Kidney (tissue), 14 donors: ENCODE data around the gene PFKP. TPM values are rescaled to one million over a fixed set of nuclear protein-coding genes. Genes with fewer than 3 reads are reported as not detected.

Experiments
- DNase-seq, 5 donors: peaks; one replicate each; pipeline ENCODE4 v3.0.0-alpha.2; 2013 to 2020
- FAIRE-seq: peaks from 2 replicates; lab custom pipeline; 2012; peaks lifted over from hg19 to GRCh38; lab: Jason Lieb, UNC
- H3K27ac ChIP-seq, 2 donors: one replicate each; pipeline ENCODE4 v1.7.0; 2013; ENCODE audit warnings: low read depth in 2 of 2, low read length in 2 of 2, inconsistent platforms in 1 of 2
- H3K27me3 ChIP-seq: one replicate; pipeline ENCODE4 v1.7.1; 2013; ENCODE audit warnings: low read length, inconsistent platforms; ENCODE audit not compliant: control insufficient read depth, insufficient read depth
- H3K36me3 ChIP-seq, 3 donors: one replicate each; pipeline versions ENCODE4 v1.7.0 to v1.7.1; 2013; ENCODE audit warnings: low read length in 3 of 3, control low read depth in 1 of 3, inconsistent platforms in 1 of 3; ENCODE audit not compliant: insufficient read depth in 3 of 3, control insufficient read depth in 2 of 3
- H3K4me1 ChIP-seq, 3 donors: one replicate each; pipeline versions ENCODE4 v1.7.0 to v1.7.1; 2013; ENCODE audit warnings: low read length in 3 of 3, inconsistent platforms in 1 of 3, low read depth in 1 of 3; ENCODE audit not compliant: control insufficient read depth in 2 of 3, insufficient read depth in 2 of 3
- H3K4me3 ChIP-seq, 3 donors: one replicate each; pipeline versions ENCODE4 v1.7.0 to v1.8.1; 2013; ENCODE audit warnings: low read length in 3 of 3, control low read depth in 1 of 3, inconsistent platforms in 1 of 3
- H3K9ac ChIP-seq, 3 donors: one replicate each; pipeline versions ENCODE4 v1.7.0 to v1.7.1; 2013; ENCODE audit warnings: low read length in 3 of 3, control low read depth in 1 of 3, inconsistent platforms in 1 of 3
- H3K9me3 ChIP-seq, 3 donors: one replicate each; pipeline versions ENCODE4 v1.7.0 to v1.7.1; 2013; ENCODE audit warnings: low read length in 3 of 3, control low read depth in 1 of 3, inconsistent platforms in 1 of 3; ENCODE audit not compliant: control insufficient read depth in 2 of 3, insufficient read depth in 1 of 3
- intact Hi-C: fragments of 100-400 bp; cut with DNase I; formaldehyde crosslinking; loops from one replicate; pipeline ENCODE4 v1.11.1; 2022
- polyA plus RNA-seq: library from polyadenylated mRNA; stranded (reverse); fragments of 350-450 nt; fragmentation: Illumina TruSeq; extraction: RNeasy Lipid Tissue Mini Kit (QIAGEN cat#74804); gene quantifications from one replicate; pipeline ENCODE4 v1.2.3, GENCODE V29; 2014; ENCODE audit warnings: low read depth, low replicate concordance; ENCODE audit not compliant: insufficient read depth
- total RNA-seq: library from RNA; stranded (reverse); fragmentation: NEBNext Ultra II Directional; extraction: Animal tissue kit (Norgen Biotek cat#: 25700); gene quantifications from one replicate; pipeline ENCODE4 v1.2.1, GENCODE V29; 2021
- TF ChIP-seq, protein P1 (sequence below): IDR thresholded peaks from 3 replicates; pipeline ENCODE4 v1.5.1; 2012; ENCODE audit warnings: mild to moderate bottlenecking, moderate library complexity, borderline replicate concordance; ENCODE audit not compliant: insufficient read depth; ENCODE audit errors: extremely low read depth
- donor health status: control.
- donor health status: control.
- donor health status: control.
- donor health status: control.
- donor health status: control.
- donor health status: DM: yes; HTN: yes; CAD: no.
- donor health status: Normal renal cell carcinoma (clear cell type).

PFKP gene
- total and polyA plus RNA-seq, 2 donors from 2014 or later = 51.2 to 139 TPM

DNA sequence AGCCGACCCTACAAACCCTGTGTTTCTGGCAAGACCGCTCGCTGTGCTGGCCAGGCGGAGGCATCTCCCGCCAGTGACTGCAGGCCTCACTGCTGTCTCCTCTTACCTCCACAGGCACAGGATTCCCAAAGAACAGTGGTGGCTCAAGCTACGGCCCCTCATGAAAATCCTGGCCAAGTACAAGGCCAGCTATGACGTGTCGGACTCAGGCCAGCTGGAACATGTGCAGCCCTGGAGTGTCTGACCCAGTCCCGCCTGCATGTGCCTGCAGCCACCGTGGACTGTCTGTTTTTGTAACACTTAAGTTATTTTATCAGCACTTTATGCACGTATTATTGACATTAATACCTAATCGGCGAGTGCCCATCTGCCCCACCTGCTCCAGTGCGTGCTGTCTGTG lies 69.0 kb downstream of the PFKP start:
- H3K27ac ChIP-seq = no peak overlapping the region
- no peaks in the 10 kb centered on the region for H3K27me3 ChIP-seq
- intact Hi-C loops = no loop called here
- peaks cover 3 to 75% (median 38%) of the 10 kb centered on the region in 3 donors for H3K36me3 ChIP-seq
- TF ChIP-seq, protein P1, sequence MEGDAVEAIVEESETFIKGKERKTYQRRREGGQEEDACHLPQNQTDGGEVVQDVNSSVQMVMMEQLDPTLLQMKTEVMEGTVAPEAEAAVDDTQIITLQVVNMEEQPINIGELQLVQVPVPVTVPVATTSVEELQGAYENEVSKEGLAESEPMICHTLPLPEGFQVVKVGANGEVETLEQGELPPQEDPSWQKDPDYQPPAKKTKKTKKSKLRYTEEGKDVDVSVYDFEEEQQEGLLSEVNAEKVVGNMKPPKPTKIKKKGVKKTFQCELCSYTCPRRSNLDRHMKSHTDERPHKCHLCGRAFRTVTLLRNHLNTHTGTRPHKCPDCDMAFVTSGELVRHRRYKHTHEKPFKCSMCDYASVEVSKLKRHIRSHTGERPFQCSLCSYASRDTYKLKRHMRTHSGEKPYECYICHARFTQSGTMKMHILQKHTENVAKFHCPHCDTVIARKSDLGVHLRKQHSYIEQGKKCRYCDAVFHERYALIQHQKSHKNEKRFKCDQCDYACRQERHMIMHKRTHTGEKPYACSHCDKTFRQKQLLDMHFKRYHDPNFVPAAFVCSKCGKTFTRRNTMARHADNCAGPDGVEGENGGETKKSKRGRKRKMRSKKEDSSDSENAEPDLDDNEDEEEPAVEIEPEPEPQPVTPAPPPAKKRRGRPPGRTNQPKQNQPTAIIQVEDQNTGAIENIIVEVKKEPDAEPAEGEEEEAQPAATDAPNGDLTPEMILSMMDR = no peak
- no peaks in the 10 kb centered on the region for H3K4me1 ChIP-seq
- FAIRE-seq (no peak), DNase-seq (peak in 2 of 5 donors; percentile 24 to 49)
- no peak overlapping the region for H3K4me3 ChIP-seq
- no peaks in the 10 kb centered on the region for H3K9me3 ChIP-seq
- no peak overlapping the region for H3K9ac ChIP-seq

DNA sequence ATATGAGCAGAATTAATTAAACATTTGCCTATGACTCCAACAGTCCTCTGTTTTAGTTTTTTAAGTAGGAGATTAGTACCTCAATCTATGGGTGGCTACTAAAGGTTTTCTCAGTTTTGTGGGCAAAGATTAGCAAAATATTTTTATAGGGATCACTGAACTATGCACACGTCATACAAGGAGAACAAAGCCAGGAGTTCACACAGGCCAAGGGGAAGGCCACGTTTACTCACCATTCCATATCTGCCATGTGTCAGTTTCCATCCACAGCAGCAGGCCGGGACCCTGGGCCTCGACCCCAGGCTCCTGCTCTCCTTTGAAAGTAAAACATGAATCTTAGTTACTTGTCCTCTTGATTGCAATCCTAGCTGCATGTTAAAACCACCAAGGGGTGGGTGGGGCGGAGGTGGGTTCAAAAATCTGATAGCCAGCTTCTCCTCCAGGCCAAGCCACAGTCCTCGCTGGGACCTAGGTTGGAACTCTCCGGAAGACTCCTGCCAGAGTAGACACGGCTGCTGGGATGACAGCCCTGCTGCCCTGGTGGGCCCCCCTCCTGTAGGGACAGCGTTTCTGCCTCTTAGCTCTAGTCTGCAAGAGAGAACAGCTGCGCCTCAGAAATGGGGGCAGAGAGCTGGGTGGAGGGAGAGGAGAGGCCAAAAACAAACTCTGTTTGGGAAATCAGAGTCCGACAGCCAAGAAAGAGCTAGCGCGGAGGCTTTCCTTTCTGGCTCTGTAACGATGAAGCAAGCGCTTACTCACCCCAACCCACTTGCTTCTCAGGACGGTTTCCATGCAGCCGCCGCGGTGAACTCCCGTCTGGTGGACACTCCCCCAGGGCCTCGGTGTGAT lies 69.6 kb downstream of the PFKP start:
- no peak overlapping the region for H3K27ac ChIP-seq
- DNase-seq (peak in 2 of 5 donors; percentile 30 to 63), FAIRE-seq (no peak)
- TF ChIP-seq, protein P1 = no peak
- no peaks in the 10 kb centered on the region for H3K4me1 ChIP-seq
- peaks cover 3 to 73% (median 38%) of the 10 kb centered on the region in 3 donors for H3K36me3 ChIP-seq
- no peaks in the 10 kb centered on the region for H3K9me3 ChIP-seq
- intact Hi-C loops = no loop called here
- H3K27me3 ChIP-seq = no peaks in the 10 kb centered on the region
- no peak overlapping the region for H3K4me3 ChIP-seq
- H3K9ac ChIP-seq = no peak overlapping the region

DNA sequence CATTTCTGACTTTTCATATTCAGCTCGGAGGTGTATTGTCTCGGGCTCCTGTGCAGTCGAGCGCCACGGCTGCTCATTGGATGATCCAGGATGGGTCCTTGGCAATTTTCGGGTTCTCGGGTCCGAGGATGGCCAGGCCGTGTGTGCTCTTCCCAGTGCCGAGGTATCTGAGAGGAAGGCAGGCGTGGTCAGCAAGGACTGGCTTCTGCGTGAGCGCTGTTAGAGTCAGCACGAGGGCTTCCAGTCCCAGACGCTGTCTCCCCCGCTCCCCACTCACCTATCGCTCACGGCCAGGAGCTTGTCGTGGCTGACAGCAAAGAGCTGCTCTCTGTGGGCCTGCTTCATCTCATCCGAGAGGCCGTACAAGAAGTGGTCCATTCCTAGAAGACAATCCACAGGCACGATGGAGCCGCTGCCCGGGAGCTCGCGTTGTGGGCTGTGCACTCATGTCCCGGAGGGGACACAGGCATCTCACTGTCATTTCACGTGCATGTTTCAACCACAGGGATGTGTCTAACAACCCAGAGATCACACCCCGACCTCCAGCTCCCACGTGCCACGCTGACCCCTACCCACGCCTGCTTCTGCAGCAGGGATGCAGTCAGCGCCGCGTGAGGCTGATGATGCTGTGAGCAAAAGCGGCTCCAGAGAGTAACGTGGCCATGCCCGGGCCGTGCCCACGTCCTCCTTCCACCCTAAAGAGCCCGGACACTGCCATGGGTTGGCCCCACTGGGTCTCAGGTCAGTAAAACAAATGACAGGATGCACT lies 70.8 kb downstream of the PFKP start:
- no peaks in the 10 kb centered on the region for H3K9me3 ChIP-seq
- H3K4me3 ChIP-seq = no peak overlapping the region
- FAIRE-seq (no peak), DNase-seq (peak in 1 of 5 donors; percentile 24)
- H3K9ac ChIP-seq = no peak overlapping the region
- no peaks in the 10 kb centered on the region for H3K4me1 ChIP-seq
- H3K36me3 ChIP-seq = peaks cover 3 to 73% (median 39%) of the 10 kb centered on the region in 3 donors
- TF ChIP-seq, protein P1 = no peak
- intact Hi-C loops = no loop called here
- H3K27me3 ChIP-seq = no peaks in the 10 kb centered on the region
- H3K27ac ChIP-seq = no peak overlapping the region
